Measurements from ENCODE around the gene SMIM12.

SMIM12 gene

DNA sequence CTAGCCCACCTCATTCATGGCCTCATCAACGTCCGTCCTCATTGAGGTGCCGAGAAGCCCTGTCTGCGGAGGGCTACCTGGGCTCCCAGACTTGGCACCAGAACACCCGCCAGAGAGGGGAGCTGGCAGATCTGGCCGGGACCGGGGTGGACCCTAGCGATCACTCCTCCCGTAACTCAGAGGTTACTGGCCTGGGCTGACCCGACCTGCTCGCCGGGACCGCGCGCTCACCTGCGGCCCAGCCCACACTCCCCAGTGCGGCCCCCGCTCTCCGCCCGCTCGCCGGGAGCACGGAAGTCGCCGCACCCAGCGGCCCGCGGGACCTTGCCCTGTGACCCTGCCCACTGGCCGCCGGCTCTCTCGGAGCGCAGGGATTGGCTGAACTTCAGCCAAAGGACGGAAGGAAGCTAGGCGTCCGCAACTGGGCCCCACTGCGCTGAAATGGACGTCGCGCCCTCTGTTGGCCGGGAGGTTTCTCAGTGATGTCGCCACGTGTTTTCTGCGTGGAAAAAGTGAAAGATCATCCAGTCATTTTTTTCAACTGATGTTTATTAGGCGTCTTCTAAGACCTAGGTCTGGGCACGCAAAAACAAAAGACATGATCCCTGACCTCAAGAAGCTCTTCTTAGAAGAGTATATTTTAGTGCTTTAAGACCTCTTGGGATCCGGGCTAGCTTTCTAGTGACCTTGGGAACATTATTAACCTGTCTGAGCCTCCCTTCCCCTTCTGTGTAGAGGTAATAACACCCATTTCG lies at the start of gene SMIM12:
TSS of gene SMIM12 (minus strand) at position 304 of the 755 bp plus-strand sequence. CDS start 3,772 bp downstream, outside the sequence.
- peak; percentile 83 to 84 (median 84) for DNase-seq (ENCODE audit: low read depth in 3 of 3)

DNA sequence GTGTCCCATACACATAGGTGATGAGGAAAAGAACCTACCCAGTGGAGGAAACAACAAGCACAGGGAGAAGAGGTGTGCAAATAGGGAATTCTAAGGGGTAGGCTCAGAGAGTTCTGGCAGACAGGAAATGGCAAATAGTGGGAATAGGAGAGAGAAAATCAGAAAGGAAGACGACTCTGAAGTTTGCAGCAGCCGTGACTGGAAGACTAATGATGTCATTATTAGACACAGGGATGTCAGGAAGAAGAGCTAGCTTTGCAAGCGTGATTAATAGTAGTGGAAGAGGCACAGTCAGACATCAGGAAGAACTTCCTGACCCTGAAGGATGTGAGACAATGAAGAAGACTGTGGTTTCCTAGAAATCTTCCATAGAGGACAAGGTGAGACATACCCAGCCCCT lies 48.8 kb upstream of the SMIM12 start:
- no peak for DNase-seq (ENCODE audit: low read depth in 3 of 3)

DNA sequence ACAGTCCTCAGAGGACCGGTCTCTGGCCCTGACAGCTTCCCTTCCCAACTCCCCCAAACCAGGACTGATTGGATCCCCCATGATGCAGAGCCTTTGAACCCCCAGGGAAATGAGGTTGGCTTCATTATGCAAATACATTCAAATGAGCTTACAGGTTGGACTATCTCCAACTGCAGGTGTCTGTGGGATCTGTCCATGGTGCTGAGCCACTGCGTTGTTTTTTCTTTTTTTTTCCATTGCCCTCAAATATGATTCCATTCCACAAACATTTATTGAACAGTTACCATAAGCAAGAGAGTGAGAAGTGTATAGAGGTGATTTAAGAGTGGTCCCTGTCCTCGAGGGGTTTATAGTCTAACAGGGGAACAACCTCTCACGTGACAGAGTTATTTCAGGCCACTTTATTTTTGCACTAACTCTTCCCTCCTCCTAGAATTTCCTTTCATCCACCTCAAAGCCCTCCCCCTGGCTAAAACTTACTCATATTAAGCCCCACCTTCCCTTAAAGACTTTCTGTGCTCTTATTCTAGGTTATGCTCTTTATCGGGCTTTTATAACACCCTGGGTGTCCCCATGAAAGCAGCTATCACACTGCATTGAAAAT lies 48.0 kb upstream of the SMIM12 start:
- no peak for DNase-seq (ENCODE audit: low read depth in 3 of 3)

DNA sequence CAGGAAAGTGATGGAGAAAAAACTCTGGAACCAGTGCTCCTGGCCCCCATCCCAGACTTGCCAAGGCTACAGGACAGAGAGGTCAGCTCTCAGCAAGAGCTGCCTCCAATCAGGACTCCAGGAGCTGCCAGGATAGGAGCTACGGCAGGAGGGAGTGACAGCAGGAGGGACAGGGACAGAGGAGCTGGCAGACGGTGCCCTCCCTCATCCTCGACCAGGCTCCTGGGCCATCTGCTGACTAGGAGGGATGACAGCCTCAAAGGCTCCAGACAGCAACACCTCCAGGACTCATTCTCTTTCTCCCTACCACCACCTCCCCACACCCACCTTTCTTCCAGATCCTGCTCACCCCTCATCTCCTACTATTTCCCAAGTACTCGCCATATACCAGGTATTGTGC lies 47.2 kb upstream of the SMIM12 start:
- DNase-seq (ENCODE audit: low read depth in 3 of 3): no peak

GRCh38 chr1:34906222-34906621 lies 46.7 kb upstream of the SMIM12 start:
- no peak for DNase-seq (ENCODE audit: low read depth in 3 of 3)

GRCh38 chr1:34905098-34905459 lies 45.5 kb upstream of the SMIM12 start:
- DNase-seq (ENCODE audit: low read depth in 3 of 3): no peak

DNA sequence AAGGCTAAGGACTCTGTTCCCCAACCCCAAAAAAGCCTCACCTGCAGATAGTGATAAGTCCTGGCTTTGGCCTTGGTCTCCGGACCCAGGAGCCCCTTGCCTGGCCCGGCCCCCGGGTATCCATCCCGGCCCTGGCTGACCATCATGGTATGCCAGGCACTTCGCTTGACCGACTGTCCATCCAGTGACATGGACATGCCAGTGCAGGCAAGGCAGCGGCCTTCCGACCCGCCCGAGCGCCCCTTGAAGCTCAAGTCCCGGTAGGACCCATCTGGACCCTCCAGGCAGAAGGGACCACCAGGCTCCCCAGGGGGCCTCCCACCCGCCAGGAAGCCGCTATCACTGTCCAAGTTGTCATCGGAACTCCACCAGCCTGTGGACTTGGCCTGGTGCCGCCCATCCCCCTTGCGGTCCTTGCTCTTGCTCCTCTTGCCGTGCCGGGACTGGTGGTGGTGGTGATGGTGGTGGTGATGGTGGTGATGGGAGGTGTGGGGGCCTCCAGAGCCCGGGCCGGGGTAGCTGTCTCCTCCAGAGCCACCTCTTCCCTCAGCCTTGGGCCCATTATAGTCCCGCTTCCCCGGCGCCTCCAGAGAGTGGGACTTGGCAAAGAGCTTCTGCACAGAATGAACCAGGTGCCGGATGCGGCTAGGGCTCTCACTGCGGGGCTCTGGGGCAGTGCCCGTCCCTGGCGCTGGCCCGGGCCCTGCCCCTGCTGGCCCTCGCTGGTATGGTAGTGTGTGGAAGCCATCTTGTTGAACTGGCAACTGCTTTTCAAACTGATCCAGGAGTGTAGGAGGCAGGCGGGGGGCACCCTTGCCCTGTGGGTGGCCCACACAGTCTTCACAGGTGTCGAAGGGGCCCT lies 44.9 kb upstream of the SMIM12 start:
- no peak for DNase-seq (ENCODE audit: low read depth in 3 of 3)

- DNase-seq (ENCODE audit: low read depth in 3 of 3): no peak
Measured at GRCh38 chr1:34901919-34902318, 42.4 kb upstream of the SMIM12 start.

- DNase-seq (ENCODE audit: low read depth in 3 of 3): no peak
Measured at GRCh38 chr1:34900775-34901502, 41.4 kb upstream of the SMIM12 start.

GRCh38 chr1:34899906-34900305 lies 40.4 kb upstream of the SMIM12 start:
- no peak for DNase-seq (ENCODE audit: low read depth in 3 of 3)

- DNase-seq (ENCODE audit: low read depth in 3 of 3): no peak
Measured at GRCh38 chr1:34899471-34899870, 39.9 kb upstream of the SMIM12 start.

GRCh38 chr1:34898330-34898761 lies 38.8 kb upstream of the SMIM12 start:
- no peak for DNase-seq (ENCODE audit: low read depth in 3 of 3)

GRCh38 chr1:34896612-34897011 lies 37.1 kb upstream of the SMIM12 start:
- DNase-seq (ENCODE audit: low read depth in 3 of 3): no peak

DNA sequence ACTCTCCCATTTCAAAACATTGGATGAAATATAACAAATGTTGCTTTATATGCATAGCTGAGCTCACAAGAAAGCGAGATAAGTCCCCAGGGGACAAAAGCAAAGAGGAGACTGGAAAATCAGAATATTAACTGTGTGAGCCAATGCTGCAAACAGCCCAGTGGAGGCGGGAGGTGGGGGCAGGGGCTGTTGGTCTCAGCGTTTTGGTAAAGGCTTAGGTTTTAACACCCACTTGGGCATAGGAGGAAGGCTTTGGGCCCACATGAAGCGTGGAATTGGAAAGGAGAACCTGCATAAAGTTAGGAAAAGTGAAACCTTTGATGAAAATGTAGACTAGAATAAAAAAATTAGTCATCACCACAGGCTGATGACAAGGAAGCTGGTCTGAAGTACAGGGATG lies 30.2 kb upstream of the SMIM12 start:
- DNase-seq (ENCODE audit: low read depth in 3 of 3): no peak

GRCh38 chr1:34887593-34887992 lies 28.0 kb upstream of the SMIM12 start:
- no peak for DNase-seq (ENCODE audit: low read depth in 3 of 3)

- DNase-seq (ENCODE audit: low read depth in 3 of 3): peak; percentile 22 to 35 (median 30)
Measured at GRCh38 chr1:34885405-34886247, 26.1 kb upstream of the SMIM12 start.

DNA sequence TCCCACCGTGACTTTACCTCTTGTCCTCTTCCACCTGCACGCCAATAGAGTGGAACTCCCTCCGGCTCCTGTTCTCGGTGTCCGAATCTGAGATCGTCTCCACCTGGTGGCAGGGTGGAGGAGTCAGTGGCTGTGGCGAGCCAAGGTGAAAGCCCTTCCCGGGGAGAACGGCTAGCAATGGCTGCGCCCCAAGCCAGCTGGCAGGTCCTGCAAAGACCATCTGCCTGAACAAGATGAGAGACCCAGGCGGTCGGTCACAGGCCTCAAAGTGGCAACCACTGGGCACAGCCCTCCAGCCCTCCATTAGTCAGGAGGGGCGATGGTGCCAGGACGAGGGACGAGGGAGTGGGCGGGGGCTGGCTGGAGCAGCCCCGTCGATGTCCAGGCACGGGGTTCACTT lies 25.4 kb upstream of the SMIM12 start:
- no peak for DNase-seq (ENCODE audit: low read depth in 3 of 3)

GRCh38 chr1:34884536-34884935 lies 25.0 kb upstream of the SMIM12 start:
- DNase-seq (ENCODE audit: low read depth in 3 of 3): no peak

- no peak for DNase-seq (ENCODE audit: low read depth in 3 of 3)
Measured at GRCh38 chr1:34879230-34879629, 19.7 kb upstream of the SMIM12 start.

- DNase-seq (ENCODE audit: low read depth in 3 of 3): no peak
Measured at GRCh38 chr1:34876406-34876805, 16.9 kb upstream of the SMIM12 start.

Data from stimulated activated CD4-positive, alpha-beta T cell treated with anti-CD3 and anti-CD28 coated beads, TNF-alpha, amount 100 ng/mL, for 4 hours (primary cell).